GM18505 (cell line): Measurements from ENCODE around the gene COA3.
"Not testable (repeated sequence)": the region's sequence is repeated elsewhere in the genome, so short reads cannot be mapped to it uniquely, and the experiment has no call there.

Experiments used
- ATAC-seq: cut with Tn5 transposase; IDR thresholded peaks from one replicate; pipeline ENCODE4 v1.9.1; 2021; ENCODE audit not compliant: unreplicated experiment
- POLR2A ChIP-seq: IDR thresholded peaks from 4 replicates; pipeline ENCODE4 v1.6.1; 2011; ENCODE audit warnings: borderline replicate concordance; ENCODE audit not compliant: insufficient read depth, insufficient read length; ENCODE audit errors: extremely low read depth

Gene COA3

DNA sequence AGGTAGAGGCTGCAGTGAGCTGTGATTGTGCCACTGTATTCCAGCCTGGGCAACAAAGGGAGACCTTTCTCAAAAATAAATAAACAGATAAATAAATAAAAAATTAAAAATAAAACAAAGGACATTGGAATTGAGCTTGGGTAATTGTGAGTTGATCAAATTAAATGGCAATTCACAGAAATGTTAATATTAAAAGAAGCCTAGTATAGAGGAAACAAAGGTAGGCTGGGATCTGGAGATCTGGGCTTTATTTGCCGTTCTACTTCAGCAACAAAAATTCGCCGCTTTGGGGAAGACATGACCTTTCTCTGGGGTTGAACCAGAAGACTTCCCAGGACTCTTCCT, 25.6 kb downstream of the COA3 start:
- ATAC-seq = no peak
- TF ChIP-seq POLR2A = no peak

DNA sequence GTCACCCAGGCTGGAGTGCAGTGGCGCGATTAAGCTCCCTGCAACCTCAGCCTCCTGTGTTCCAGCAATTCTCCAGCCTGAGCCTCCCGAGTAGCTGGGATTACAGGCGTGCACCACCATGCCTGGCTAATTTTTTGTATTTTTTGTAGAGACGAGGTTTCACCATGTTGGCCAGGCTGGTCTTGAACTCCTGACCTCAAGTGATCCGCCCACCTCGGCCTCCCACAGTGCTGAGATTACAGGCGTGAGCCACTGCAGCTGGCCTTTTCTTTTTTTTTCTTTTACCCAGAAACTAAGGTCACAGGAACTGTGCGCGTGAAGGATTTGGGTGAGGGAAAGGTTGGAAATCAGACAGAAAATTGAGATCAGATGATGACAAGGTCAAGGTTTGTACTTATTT, 28.5 kb downstream of the COA3 start:
- ATAC-seq = not testable (repeated sequence)

DNA sequence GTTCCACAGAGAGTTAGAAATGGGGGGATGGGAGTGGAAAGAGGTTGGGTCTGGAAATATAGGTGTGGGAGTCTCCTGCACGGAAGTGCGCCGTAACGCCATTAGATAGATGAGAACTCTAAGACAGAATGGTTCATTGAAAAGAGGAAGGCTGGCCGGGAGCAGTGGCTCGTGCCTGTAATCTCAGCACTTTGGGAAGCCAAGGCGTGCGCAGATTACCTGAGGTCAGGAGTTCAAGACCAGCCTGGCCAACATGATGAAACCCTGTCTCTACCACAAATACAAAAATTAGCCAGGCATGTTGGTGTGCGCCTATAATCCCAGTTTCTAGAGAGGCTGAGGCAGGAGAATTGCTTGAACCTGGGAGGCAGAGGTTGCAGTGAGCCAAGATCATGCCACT, 30.5 kb downstream of the COA3 start:
- not testable (repeated sequence) for ATAC-seq

DNA sequence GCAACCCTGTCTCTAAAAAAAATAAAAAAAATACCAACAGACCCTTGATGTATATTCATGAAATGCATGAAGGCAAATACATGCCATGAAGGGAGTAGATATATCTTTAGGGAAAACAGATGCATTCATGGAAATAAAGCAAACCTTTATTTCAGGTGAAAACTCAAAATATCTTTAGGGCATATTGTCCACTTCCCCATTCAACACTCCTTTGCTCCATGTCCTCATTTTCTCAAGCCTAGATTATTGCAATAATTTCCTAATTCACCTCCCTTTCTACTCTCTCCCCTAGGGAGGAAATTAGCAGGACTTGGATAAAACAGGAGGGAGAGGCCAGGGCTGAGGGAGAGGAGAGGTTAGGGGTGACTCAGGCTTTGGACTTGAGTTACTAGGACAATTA, 31.0 kb downstream of the COA3 start:
- ATAC-seq = no peak
- TF ChIP-seq POLR2A = no peak

DNA sequence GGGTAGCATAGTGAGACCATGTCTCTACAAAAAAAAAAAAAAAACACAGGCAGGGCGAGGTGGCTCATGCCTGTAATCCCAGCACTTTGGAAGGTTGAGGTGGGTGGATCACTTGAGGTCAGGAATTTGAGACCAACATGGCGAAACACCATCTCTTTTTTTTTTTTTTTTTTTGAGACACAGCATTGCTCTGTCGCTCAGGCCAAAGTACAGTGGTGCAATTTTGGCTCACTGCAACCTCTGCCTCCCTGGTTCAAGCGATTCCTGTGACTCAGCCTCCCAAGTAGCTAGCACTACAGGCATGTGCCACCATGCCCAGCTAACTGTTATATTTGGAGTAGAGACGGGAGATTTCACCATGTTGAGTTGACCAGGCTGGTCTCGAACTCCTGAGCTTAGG, 32.4 kb downstream of the COA3 start:
- no peak for ATAC-seq
- TF ChIP-seq POLR2A = no peak

DNA sequence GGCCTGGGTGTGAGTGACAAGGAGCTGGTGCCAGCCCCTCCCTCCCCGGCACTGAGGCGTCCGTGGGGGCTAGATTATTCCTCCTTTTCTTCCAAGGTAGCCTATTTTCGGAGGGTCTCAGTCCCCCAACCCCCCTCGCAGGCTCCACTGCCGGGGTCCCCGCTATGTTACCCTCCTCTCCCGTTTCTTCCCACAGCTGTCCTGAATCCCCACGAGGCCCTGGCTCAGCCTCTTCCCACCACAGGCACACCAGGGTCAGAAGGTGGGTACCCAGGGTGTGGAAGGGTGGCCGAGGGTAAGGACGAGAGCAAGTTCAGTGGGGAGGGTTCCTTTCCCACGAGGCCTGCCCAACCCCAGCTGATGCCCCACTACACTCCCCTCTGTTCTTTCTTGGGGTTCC, 36.9 kb downstream of the COA3 start:
- no peak for ATAC-seq
- no peak for TF ChIP-seq POLR2A

DNA sequence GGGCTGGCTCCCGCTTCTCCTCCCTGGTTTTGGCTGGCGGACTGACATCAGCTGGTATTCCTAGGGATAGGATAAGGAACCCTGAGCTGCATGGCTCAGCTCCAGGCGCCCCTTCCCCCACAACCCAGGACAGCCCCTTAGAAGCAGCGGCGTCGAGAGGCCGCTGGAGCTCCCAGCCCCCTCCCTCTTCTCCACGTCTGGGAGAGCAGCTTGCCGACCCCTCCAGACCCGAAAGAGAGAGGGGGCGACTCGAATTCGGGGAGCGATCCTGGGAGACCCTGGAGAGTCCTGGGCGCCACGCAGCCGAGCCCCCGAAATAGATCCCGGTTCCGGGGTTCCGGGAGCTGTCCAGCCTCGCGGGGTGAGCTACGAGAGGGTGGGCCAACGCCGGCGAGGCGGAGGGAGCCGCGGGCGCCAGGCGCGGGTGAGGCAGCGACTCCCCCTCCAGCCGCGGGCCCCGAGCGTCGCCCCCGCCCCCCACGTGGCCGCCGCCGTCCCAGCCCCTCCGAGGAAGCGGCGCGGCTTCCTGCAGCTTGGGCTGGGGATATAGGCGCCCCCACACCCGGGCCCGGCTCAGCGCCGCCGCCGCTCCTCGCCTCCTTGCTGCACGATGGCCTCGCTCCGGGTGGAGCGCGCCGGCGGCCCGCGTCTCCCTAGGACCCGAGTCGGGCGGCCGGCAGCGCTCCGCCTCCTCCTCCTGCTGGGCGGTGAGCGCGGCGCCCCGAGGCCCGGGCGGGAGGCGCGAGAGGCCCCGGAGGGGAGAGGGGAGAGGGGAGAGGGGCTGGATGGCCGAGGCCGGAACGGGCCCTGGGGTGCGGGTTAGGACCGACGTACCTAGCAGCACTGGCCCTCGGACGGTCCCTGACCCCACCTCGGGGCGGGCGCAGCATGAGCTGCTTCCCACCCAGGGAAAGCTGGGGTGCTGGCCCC, 37.6 kb downstream of the COA3 start, which contains the start of gene RAMP2:
TSS of gene RAMP2 (plus strand) at position 576 of the 930 bp plus-strand sequence. CDS start at position 611, 35 bp downstream.
- no peak for ATAC-seq
- no peak for TF ChIP-seq POLR2A

DNA sequence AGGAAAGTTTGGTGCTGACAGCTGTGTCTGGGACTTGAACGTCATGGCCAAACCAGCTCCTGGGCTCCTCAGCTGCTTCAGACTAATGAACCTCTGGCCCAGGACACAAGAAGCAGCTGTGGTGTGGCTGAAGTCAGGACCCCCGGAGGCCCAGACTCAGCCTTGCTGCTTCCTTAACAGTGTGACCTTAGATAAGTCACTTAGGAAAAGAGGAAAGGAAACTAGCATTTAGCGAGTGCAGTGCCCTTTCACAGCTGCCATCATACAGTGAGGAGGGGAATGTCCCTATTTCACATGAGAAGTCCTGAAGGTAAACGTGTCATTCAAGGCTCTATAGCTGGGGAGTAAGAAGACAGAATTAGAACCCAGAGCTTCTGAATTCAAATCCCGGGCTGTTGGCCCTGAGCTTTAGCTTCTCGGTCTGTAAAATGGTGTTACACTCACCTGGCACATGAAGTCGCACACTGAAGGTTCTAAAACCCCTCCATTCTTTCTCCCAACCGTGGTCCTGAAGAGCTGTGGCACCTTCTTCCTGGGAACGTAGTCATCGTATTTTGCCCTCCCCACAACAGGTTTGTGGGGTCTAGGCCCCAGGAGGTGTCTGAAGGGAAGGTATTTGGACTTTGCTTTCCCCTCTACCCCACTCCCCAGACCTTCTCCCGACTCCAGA, 38.4 kb downstream of the COA3 start:
- TF ChIP-seq POLR2A = no peak
- no peak for ATAC-seq

DNA sequence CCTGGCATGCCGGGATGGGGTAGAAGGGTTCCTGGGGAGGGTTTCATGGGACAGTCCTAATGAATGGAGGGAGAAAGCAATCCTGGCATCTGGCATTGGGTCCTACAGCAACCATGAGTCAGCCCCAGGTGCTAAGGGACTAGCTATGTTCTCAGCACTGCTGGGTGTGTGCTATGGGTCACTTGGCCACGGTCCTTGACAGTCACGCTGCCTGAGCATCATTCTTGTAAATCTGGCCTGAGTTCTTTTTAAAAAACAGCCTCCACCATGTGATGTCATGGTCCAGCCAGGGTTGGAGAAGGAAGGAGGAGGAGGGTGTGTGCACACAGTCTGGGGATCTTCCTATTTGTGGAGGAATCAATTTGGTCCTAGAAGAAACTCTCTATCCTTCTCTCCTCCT, 43.7 kb downstream of the COA3 start:
- no peak for TF ChIP-seq POLR2A
- no peak for ATAC-seq

DNA sequence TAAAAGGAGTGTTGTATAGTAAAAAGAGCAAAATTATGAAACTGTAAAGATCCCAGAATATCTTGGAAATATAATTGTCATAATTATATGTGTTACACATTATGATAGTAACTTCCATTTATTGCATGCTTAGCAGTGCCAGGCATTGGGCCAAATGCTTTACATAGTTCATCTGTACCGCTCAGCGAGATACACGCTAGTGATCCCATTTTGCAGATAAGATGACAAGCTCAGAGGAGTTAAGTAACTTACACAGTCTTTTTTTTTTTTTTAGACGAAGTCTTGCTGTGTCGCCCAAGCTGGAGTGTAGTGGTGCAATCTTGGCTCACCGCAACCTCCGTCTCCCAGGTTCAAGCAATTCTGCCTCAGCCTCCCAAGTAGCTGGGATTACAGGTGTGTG, 46.9 kb downstream of the COA3 start:
- no peak for TF ChIP-seq POLR2A
- no peak for ATAC-seq

DNA sequence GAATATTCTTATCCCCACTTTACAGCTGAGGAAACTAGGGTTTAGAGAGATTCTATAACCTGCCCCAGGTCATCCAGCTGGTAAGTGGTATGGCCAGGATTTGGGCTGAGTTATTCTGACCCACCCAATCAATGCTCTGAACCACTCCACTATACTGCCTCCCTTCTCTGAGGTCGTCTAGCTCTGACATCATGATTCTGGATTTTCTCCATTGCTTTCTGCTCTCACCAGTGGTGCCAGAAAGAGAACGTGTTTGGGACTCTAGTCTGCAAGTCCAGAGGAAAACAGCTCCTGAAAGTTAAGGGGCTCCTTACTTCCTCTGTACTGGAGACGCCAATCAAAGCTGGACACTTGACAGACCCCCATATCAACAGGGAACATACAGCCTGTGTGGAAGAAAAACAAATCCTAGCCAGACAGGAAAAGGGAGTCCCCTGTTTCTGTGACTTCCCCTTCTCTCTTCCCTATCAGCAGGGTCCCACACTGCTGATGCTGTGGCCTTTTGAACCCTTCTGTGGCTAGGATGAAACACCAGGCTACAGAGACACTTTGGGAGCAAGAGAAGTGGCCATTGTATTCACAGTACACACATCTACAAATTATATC, 47.7 kb downstream of the COA3 start:
- ATAC-seq = no peak
- no peak for TF ChIP-seq POLR2A

DNA sequence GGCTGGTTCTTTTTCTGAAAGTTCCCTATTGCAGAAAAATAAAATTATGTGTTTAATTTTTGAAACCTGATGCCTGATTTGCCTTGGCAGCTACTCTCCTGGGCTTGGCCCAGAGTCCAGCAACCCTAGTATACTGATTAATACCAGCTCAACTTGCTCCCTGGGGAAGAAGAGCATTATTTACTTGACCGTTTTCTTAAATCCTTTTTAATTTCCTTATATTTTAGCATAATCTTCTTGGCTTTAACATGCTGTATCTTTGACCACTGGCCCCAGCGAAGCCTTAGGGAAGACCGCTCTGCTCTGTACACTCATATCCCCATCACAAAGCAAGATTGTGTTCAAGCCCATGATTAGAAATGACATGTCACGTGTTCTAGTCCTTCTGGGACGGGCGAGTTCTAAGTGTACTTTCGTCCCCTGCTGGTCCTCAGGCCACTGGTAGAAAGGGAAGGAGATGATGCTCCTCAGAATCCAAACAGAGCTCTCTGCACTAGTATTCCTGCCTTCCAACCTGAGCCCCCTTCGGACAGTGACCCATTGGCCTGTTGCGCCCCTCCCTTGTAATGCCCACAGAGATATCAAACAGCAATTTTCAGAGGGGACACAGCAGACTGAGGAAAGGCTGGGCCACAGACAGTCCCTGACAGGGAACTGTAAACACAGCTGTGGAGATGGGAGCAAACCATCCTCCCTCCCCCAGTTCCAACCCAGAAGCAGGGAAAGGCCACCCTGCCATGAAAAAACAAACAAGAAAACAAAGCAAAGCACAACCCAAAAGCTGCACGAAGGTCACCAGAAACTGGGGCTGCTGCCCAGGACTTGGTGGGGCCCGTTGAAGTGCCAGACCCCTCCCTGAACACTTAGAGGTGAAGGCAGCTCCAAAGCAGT, 49.4 kb downstream of the COA3 start:
- TF ChIP-seq POLR2A = no peak
- no peak for ATAC-seq

DNA sequence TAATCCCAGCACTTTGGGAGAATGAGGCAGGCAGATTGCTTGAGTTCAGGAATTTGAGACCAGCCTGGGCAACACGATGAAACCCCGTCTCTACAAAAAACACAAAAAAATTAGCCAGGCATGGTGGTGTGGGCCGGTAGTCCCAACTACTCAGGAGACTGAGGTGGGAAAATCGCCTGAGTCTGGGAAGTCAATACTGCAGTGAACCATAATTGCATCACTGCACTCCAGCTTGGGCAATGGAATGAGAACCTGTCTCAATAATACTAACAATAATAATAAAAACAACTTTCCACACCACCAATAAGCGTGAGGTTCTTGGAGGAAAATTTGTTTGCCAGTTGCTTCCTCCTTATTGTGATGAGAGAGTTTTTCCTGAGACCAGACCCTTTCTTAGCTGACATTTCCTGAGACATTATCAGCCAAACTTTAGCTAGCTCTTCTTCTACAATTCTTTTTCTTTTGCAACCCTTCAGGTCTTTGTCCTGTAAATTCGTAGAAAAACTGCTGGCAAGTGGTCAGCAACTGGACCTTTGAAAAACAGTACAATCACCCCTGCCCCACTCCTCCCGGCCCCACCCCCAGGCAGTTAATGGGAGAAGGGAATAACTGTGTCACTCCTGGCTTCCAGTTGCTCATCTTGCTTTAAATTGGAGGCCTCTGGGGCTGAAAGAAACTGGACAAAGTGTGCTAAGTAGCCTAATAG, 50.1 kb downstream of the COA3 start:
- no peak for TF ChIP-seq POLR2A
- no peak for ATAC-seq
